LNCaP clone FGC (cell line): ENCODE results near the gene ESYT2.

Experiments
- DNase-seq: peaks from one replicate; pipeline ENCODE4 v3.0.0-alpha.2; 2011; ENCODE audit warnings: low read depth
- H3K4me3 ChIP-seq: 2 replicates; pipeline ENCODE4 v1.5.1; 2011; ENCODE audit warnings: mild to moderate bottlenecking, low read depth, low read length, control low read depth
- CTCF ChIP-seq: IDR thresholded peaks from 2 replicates; pipeline ENCODE4 v1.5.1; 2012; ENCODE audit warnings: mild to moderate bottlenecking; ENCODE audit not compliant: control insufficient read depth, insufficient read depth; ENCODE audit errors: extremely low read depth

Gene ESYT2

GRCh38 chr7:158749396-158749795 lies 79.9 kb downstream of the ESYT2 start:
- no peak for DNase-seq
- H3K4me3 ChIP-seq = no peak overlapping the region
- TF ChIP-seq CTCF = no peak

- DNase-seq = no peak
- TF ChIP-seq CTCF = no peak
- no peak overlapping the region for H3K4me3 ChIP-seq
Observed at GRCh38 chr7:158748335-158748734, 81.0 kb downstream of the ESYT2 start.

GRCh38 chr7:158747408-158747807 lies 81.9 kb downstream of the ESYT2 start:
- no peak overlapping the region for H3K4me3 ChIP-seq
- TF ChIP-seq CTCF = no peak

GRCh38 chr7:158746957-158747356 lies 82.4 kb downstream of the ESYT2 start:
- DNase-seq = no peak

More at GRCh38 chr7:158747408-158747807, 81.9 kb downstream of the ESYT2 start:
- no peak for DNase-seq

GRCh38 chr7:158745057-158745715 lies 84.1 kb downstream of the ESYT2 start:
- H3K4me3 ChIP-seq = no peak overlapping the region
- TF ChIP-seq CTCF = no peak
- DNase-seq = no peak

More at GRCh38 chr7:158746957-158747356, 82.4 kb downstream of the ESYT2 start:
- no peak overlapping the region for H3K4me3 ChIP-seq
- no peak for TF ChIP-seq CTCF

- DNase-seq = no peak
- no peak for TF ChIP-seq CTCF
- no peak overlapping the region for H3K4me3 ChIP-seq
Observed at GRCh38 chr7:158744070-158744469, 85.2 kb downstream of the ESYT2 start.

GRCh38 chr7:158743219-158743618 lies 86.1 kb downstream of the ESYT2 start:
- TF ChIP-seq CTCF = no peak
- H3K4me3 ChIP-seq = no peak overlapping the region
- no peak for DNase-seq
